T-helper 17 cell (primary cell): ENCODE data around the gene EMC9. TPM values are rescaled to one million over a fixed set of nuclear protein-coding genes. Genes with fewer than 3 reads are reported as not detected.
A peak's percentile ranks its signal among the peaks of the same experiment; 100 is the strongest.

Experiments used
- ATAC-seq: fragments of 150-1000 bp; cut with Tn5 transposase; 2 replicates; pipeline ENCODE4 v1.10.0; 2021; ENCODE audit warnings: mild to moderate bottlenecking, moderate library complexity
- DNase-seq, 3 donors: peaks; one replicate each; pipeline versions ENCODE4 v3.0.0 to v3.0.0-alpha.2; 2020 to 2021
- H3K9me3 ChIP-seq: one replicate; pipeline ENCODE4 v1.7.0; 2013; ENCODE audit warnings: low read length, mild to moderate bottlenecking; ENCODE audit not compliant: control insufficient read depth, poor library complexity, severe bottlenecking
- H3K27ac Mint-ChIP-seq: one replicate; pipeline ENCODE4 v1.8.0; 2022; ENCODE audit warnings: mild to moderate bottlenecking, moderate library complexity, mixed read lengths
- H3K27me3 Mint-ChIP-seq: one replicate; pipeline ENCODE4 v1.8.0; 2022; ENCODE audit warnings: mixed read lengths
- H3K36me3 Mint-ChIP-seq: one replicate; pipeline ENCODE4 v1.8.0; 2022; ENCODE audit warnings: low read depth, mixed read lengths
- H3K4me1 Mint-ChIP-seq: one replicate; pipeline ENCODE4 v1.8.0; 2022; ENCODE audit warnings: mild to moderate bottlenecking, mixed read lengths
- H3K4me3 Mint-ChIP-seq: one replicate; pipeline ENCODE4 v1.8.0; 2022; ENCODE audit warnings: mild to moderate bottlenecking, moderate library complexity, mixed read lengths
- total RNA-seq, 4 donors: library from RNA in 2 of 4; stranded (reverse) in 2 of 4; gene quantifications; one replicate each; pipeline ENCODE4 v1.2.3 and lab custom pipeline; 2022 to 2026

The EMC9 gene
- total RNA-seq (1 to 10 TPM; 8.3 to 9.7 TPM), total RNA-seq (lab: John Stamatoyannopoulos, UW) (7.1 to 9.0 reads per million in 2 donors)

- Mint-ChIP-seq H3K4me3 (peak within 1 kb of the TSS; percentile 93), H3K36me3 (peaks cover 2% of the 10 kb centered on the region), H3K27ac (peak within 1 kb of the TSS; percentile 86), H3K4me1 (peaks cover 50% of the 10 kb centered on the region), H3K27me3 (no peaks in the 10 kb centered on the region)
- ATAC-seq (peak; percentile 91), DNase-seq (peak; percentile 98 to 99 (median 98))
- H3K9me3 ChIP-seq = no peaks in the 10 kb centered on the region
Observed at GRCh38 chr14:24141097-24141880, at the start of gene EMC9. EMC9 (minus strand) TSS chr14:24141591; CDS start chr14:24141304, 287 bp downstream.

GRCh38 chr14:24190416-24190815 lies 49.0 kb upstream of the EMC9 start:
- H3K4me3 Mint-ChIP-seq = no peak overlapping the region
- H3K27ac Mint-ChIP-seq = no peak overlapping the region
- no peaks in the 10 kb centered on the region for H3K9me3 ChIP-seq
- H3K4me1 Mint-ChIP-seq = peaks cover 31% of the 10 kb centered on the region
- no peak for ATAC-seq
- DNase-seq = no peak
- H3K27me3 Mint-ChIP-seq = no peaks in the 10 kb centered on the region
- H3K36me3 Mint-ChIP-seq = peaks cover 3% of the 10 kb centered on the region

- Mint-ChIP-seq H3K27ac (peak overlapping the region; percentile 97), H3K36me3 (peaks cover 3% of the 10 kb centered on the region), H3K27me3 (no peaks in the 10 kb centered on the region), H3K4me1 (peaks cover 26% of the 10 kb centered on the region), H3K4me3 (no peak overlapping the region)
- H3K9me3 ChIP-seq = no peaks in the 10 kb centered on the region
- DNase-seq (no peak), ATAC-seq (no peak)
Observed at GRCh38 chr14:24189460-24189859, 48.1 kb upstream of the EMC9 start.

GRCh38 chr14:24189059-24189375 lies 47.6 kb upstream of the EMC9 start:
- Mint-ChIP-seq H3K4me1 (peaks cover 22% of the 10 kb centered on the region), H3K27ac (peak overlapping the region; percentile 97), H3K36me3 (peaks cover 3% of the 10 kb centered on the region), H3K4me3 (peak overlapping the region; percentile 93), H3K27me3 (no peaks in the 10 kb centered on the region)
- DNase-seq (no peak), ATAC-seq (no peak)
- H3K9me3 ChIP-seq = no peaks in the 10 kb centered on the region

- peaks cover 22% of the 10 kb centered on the region for H3K4me1 Mint-ChIP-seq
- H3K36me3 Mint-ChIP-seq = peaks cover 3% of the 10 kb centered on the region
- peak within 1 kb of the TSS; percentile 97 for H3K27ac Mint-ChIP-seq
- DNase-seq (peak; percentile 86 to 92 (median 88)), ATAC-seq (peak; percentile 93)
- peak within 1 kb of the TSS; percentile 93 for H3K4me3 Mint-ChIP-seq
- no peaks in the 10 kb centered on the region for H3K27me3 Mint-ChIP-seq
- no peaks in the 10 kb centered on the region for H3K9me3 ChIP-seq
Observed at GRCh38 chr14:24188251-24189058, 47.1 kb upstream of the EMC9 start, which contains the start of gene IPO4. IPO4 (minus strand) TSS chr14:24188816; CDS start chr14:24188787, 29 bp downstream.

- DNase-seq (no peak), ATAC-seq (no peak)
- Mint-ChIP-seq H3K4me1 (peaks cover 25% of the 10 kb centered on the region), H3K36me3 (peaks cover 2% of the 10 kb centered on the region), H3K4me3 (peak overlapping the region; percentile 93), H3K27me3 (no peaks in the 10 kb centered on the region), H3K27ac (peak overlapping the region; percentile 97)
- H3K9me3 ChIP-seq = no peaks in the 10 kb centered on the region
Observed at GRCh38 chr14:24187539-24187915, 46.1 kb upstream of the EMC9 start.

- DNase-seq (no peak), ATAC-seq (no peak)
- Mint-ChIP-seq H3K27ac (peak overlapping the region; percentile 97), H3K27me3 (no peaks in the 10 kb centered on the region), H3K36me3 (no peaks in the 10 kb centered on the region), H3K4me1 (peaks cover 24% of the 10 kb centered on the region), H3K4me3 (peak overlapping the region; percentile 82)
- no peaks in the 10 kb centered on the region for H3K9me3 ChIP-seq
Observed at GRCh38 chr14:24186831-24187538, 45.6 kb upstream of the EMC9 start.

GRCh38 chr14:24185741-24186140 lies 44.4 kb upstream of the EMC9 start:
- no peak for DNase-seq
- H3K4me3 Mint-ChIP-seq = no peak overlapping the region
- no peaks in the 10 kb centered on the region for H3K27me3 Mint-ChIP-seq
- H3K9me3 ChIP-seq = no peaks in the 10 kb centered on the region
- no peak for ATAC-seq
- no peak overlapping the region for H3K27ac Mint-ChIP-seq
- peaks cover 27% of the 10 kb centered on the region for H3K4me1 Mint-ChIP-seq
- peaks cover 2% of the 10 kb centered on the region for H3K36me3 Mint-ChIP-seq

GRCh38 chr14:24185026-24185425 lies 43.6 kb upstream of the EMC9 start:
- Mint-ChIP-seq H3K27ac (no peak overlapping the region), H3K36me3 (peaks cover 2% of the 10 kb centered on the region), H3K27me3 (no peaks in the 10 kb centered on the region), H3K4me3 (no peak overlapping the region), H3K4me1 (peaks cover 28% of the 10 kb centered on the region)
- DNase-seq (no peak), ATAC-seq (no peak)
- no peaks in the 10 kb centered on the region for H3K9me3 ChIP-seq

- DNase-seq (no peak), ATAC-seq (no peak)
- H3K27me3 Mint-ChIP-seq = no peaks in the 10 kb centered on the region
- H3K9me3 ChIP-seq = no peaks in the 10 kb centered on the region
- H3K36me3 Mint-ChIP-seq = peaks cover 2% of the 10 kb centered on the region
- no peak overlapping the region for H3K27ac Mint-ChIP-seq
- peaks cover 26% of the 10 kb centered on the region for H3K4me1 Mint-ChIP-seq
- H3K4me3 Mint-ChIP-seq = no peak overlapping the region
Observed at GRCh38 chr14:24184104-24184970, 42.9 kb upstream of the EMC9 start.

GRCh38 chr14:24183014-24183481 lies 41.7 kb upstream of the EMC9 start:
- DNase-seq (no peak), ATAC-seq (no peak)
- H3K36me3 Mint-ChIP-seq = peaks cover 2% of the 10 kb centered on the region
- H3K4me1 Mint-ChIP-seq = peaks cover 23% of the 10 kb centered on the region
- H3K4me3 Mint-ChIP-seq = no peak overlapping the region
- no peaks in the 10 kb centered on the region for H3K9me3 ChIP-seq
- H3K27ac Mint-ChIP-seq = peak overlapping the region; percentile 80
- H3K27me3 Mint-ChIP-seq = no peaks in the 10 kb centered on the region

GRCh38 chr14:24182110-24182882 lies 40.9 kb upstream of the EMC9 start:
- Mint-ChIP-seq H3K36me3 (peaks cover 2% of the 10 kb centered on the region), H3K27ac (peak overlapping the region; percentile 80), H3K27me3 (no peaks in the 10 kb centered on the region), H3K4me1 (peaks cover 18% of the 10 kb centered on the region), H3K4me3 (peak overlapping the region; percentile 12)
- no peaks in the 10 kb centered on the region for H3K9me3 ChIP-seq
- DNase-seq = no peak
- no peak for ATAC-seq
